HG03097 (cell line): ENCODE measurements around the gene PLA2G2E.
"Not testable (repeated sequence)": the region's sequence is repeated elsewhere in the genome, so short reads cannot be mapped to it uniquely, and the experiment has no call there.

Source experiments
- ATAC-seq: cut with Tn5 transposase; IDR thresholded peaks from one replicate; pipeline ENCODE4 v1.9.1; 2021; ENCODE audit not compliant: unreplicated experiment, low FRiP score

Gene PLA2G2E

DNA sequence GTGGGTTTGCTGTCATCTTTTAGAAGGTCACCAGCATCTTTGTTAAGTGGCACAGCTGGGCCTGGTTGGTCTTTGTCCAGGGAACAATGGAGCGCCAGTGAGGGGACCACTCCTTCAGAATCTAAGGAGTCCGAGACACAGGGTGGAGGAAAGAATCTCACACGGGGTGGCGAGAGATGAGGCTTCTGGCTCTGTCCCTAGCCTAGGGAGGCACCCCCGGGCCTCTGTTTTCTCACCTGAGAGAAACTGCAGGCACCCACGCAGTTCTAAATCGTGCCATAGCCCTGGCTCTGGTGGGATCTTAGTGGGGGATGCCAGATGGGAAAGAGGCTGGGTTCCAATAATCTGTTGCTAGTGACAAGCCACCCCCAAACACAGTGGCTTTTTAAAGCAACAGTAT, 10.9 kb upstream of the PLA2G2E start:
- ATAC-seq: no peak

DNA sequence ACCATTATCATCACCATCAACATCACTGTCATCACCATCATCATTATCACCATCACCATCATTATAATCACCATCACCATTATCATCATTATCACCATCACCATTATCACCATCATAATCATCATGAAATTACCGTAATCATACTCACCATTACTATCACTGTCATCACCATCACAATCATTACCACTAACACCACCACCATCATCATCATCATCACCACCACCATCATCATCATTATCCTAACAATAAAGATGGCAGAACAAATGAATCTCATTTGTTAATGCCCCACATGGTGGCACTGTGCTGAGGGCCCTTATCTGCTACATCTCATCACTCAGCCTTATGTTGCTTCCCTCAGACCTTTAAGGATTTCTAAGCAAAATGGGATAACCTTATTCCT, 9.4 kb upstream of the PLA2G2E start:
- no peak for ATAC-seq

DNA sequence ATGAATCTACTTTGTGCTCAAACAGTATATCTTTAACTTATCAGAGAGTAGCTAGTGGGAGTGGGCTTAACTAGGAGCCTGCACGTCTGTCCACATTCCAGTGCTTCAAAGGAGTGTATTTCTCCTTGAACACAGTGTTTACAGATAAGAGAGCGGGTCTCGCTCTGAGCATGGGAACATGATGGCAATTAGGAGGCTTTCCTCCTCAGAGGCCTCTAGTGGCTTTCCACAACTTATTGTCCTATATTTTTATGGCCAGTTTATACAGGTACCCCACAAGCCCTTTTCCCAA, 3.7 kb upstream of the PLA2G2E start:
- ATAC-seq: not testable (repeated sequence)

DNA sequence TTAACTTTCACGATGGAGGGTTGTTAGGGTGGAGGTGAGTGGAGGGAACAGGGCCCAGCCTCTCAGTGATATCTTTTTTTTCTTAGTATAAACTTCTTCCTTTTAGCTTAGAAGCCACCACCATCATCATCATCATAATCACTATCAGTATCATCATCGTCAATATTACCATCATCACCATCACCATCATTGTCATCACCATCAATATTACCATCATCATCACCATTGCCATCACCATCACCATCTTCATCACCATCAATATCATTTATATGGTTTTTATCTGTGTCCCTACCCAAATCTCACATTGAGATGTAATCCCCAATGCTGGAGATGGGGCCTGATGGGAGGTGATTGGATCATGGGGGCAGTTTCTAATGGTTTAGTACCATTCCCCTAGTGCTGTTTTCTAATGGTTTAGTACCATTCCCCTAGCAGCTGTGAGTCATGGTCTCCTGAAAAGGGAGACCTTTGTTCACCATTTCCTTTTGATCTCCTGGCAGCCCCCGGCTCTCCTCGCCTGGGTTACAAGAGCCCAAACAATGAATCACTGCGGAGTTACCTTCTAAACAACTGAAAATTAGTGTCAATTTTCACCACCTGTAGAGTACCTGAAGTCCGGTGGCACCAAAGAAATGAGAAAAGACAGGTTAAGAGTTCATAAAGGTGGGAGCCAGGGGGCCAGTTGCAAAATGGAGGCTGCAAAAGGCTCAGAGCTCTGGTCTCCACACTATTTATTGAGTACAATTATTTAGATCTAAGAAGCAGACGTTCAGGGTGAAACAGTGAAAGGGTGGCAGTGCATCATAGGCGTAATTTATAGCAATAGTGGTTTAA, 3.1 kb upstream of the PLA2G2E start:
- ATAC-seq: no peak

DNA sequence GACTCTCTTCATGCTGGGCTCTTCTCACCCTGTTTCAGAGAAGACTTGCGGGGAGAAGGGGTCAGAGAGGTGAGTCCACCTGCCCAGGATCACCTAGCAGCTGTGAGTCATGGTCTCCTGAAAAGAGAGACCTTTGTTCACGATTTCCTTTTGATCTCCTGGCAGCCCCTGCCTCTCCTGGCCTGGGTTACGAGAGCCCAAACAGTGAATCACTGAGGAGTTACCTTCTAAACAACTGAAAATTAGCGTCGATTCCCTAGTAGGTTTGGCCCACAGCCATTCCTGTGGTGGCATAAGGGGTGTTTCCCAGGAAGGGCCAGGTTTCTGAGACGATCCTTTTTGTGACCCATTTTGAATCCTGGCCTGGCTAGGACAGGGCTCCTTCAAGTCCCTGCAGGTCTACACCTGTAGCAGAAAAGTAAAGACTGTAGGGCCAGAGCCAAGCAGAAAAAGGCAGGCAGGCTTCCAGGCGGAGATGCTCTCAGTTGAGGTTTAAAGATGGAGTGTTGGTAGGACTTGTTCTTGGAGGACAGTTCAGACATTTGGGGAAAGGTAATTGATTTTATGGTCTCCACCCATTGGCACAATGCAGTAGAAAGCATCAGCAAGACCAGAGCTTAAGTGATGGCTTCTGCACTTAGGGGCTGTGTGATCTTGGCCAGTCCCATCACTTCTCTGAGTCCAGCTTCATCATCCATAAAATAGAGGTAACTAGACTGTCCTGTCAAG, 2.1 kb upstream of the PLA2G2E start:
- ATAC-seq: no peak

DNA sequence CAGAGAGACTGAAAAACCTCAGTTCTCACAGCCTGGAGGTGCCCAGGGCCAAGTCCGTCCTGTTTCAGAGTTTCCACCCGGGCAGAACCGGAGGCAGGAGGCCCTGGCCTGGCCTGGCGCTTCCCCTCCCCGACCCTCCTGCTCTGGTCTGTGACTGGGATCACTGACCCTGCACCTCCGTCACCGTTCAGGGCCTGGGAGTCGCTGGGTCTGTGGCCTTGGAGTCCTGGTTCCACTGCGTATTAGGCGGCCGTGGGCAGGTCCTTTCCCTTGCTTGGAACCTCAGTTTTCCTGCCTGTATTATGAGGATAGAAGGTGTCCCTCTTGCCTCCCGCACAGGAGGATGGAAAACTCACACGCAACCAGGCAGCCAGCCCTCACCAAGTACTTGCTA, 533 bp upstream of the PLA2G2E start:
- no peak for ATAC-seq

DNA sequence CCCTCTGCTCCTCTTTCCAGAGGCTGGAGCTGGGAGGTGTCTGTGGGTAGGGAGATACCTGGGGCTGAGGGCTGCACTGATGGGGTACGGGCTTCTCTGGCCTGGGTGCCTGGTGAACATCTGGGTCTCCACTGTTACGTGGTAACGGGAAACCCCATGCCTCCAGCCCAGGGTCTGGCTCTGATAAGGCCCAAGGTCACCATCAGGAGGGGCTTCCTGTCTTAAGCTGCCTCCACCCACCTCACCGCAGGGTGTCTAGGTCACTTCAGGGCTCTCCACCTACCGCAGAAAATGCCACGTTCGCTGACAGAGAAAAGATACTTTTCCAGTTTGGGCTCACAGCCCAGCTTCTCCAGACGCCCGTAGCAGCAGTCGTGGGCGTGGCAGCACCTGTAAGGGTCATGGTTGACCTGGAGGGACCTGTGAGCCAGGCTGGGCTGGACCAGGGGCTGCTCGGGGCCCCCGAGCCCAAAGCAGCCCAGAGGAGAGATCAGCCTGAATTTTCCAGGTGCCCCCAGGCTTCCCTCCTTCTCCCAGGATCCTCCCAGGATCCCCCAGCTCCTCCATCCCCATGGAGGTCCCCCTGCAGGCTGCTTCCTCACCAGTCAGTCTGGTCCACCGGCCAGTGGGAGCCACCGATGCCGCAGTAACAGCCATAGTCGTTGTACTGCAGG, 1.3 kb downstream of the PLA2G2E start:
- ATAC-seq: no peak

DNA sequence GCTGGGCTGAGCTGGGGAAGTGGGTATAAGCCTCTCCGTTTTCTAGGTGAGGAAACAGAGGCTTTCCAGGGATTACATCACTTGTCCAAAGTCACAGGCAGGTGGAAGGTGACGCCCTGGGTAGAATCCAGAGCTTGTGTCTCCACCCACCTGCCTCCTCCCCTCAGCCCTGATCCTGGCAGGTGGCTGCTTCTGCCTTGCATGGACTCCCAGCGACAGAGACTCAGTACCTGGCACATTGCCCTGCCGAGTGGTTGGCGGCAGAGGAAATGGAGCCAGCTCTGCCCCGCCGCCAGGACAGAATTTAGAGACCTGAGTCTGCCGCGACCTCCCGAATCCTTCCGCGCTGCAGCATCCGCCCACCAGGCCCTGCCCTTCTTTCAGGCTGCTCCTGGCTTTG, 2.1 kb downstream of the PLA2G2E start:
- no peak for ATAC-seq

DNA sequence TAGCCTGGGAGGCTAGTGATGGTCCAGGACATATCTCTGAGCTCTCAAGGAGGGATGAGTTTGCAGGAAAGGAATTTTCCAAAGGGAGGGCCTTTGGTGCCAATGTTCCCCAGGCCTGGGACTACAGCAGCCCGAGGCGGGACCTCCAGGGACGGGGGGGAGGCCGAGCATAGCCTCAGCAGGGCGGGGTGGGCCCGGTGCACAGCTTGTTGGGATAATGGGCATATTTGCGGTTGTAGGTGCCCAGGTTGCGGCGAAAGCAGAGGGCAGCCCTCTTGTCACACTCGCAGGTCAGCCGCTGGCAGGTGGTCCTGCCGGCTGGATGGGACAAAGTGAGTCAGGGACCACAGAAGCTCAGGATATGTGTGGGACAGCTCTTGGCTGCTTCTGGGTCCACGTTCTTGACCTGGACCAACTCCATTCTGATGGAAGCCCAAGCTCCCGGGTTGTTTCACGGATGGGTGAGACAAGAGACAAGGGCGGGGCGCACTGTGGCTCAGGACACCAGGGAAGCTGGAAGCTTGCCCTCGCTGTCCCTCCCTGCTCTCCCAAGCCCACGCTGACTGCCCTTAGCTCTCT, 3.2 kb downstream of the PLA2G2E start:
- no peak for ATAC-seq

DNA sequence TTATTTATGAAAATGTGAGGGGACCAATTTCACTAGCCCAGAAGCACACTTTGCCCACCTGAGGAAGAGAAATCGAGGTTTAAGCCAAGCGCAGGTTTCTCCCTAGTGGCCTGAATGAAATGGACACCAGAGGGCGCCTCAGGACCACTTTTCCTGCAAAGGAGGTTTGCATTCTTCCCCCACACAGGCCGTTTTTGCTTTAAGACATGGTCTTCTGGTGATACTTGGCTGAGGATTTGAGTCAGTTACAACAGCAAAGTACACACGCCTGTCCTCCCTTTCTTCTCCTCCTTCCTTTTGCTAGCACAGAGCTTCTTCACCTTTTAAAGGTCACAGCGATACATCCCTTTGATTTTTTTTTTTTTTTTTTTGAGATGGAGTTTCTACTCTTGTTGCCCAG, 5.4 kb downstream of the PLA2G2E start:
- no peak for ATAC-seq

DNA sequence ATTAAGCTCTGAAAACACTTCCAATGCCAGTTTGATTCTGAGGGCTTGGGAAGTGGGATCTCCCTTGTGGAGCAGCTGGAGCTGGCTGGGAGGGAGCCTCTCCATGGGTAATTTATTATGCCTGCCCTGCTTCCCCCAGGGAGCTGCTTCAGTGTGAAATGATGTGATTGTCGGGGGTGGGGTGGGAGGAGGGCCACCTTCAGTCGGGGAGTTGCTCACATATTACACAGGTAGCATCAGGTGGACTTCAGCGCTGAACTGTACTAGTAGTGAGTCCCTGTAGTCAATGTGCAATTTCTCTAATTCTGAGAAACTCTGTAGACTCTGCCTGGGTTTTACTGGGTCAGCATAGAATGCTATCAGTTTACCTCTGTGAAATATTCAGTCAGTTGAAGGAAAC, 12.8 kb downstream of the PLA2G2E start:
- no peak for ATAC-seq

DNA sequence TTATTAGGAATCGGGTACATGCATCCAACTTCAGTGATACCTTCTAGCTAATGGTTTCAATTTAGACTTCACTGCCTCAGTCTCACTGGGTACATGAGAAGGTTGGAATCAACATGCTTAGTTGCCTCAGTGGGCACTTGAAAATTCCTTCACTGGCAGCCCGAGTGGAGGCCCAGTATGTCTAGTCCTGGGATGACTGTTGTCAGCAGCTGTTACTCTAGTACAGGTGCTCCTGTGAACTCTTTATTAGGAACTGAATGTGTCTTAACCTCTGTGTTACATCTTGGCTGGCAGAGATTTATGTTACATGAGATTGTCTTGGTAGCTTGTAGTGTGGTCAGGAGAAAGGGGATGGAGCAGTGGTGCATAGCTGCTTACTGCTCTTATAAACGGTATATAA, 13.4 kb downstream of the PLA2G2E start:
- ATAC-seq: no peak

DNA sequence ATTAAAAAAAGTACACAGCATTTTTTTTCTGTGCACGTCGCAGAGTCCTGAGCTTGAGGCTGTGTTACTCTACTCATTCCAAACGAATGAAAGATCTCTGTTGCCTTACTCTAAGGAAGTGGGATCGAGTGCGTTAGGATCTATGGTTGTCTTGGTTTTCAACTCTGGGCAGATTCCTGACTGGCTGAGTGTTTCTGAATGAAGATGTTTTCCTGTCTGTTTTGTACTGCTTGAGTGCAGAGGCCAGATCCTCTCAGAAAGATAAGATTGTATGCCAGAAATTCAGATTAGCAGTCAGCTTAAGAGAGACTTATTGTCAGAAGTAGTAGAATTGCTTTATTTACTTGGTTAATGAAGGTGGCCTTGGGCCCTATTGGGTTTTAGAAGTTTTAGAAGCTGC, 14.0 kb downstream of the PLA2G2E start:
- ATAC-seq: no peak

DNA sequence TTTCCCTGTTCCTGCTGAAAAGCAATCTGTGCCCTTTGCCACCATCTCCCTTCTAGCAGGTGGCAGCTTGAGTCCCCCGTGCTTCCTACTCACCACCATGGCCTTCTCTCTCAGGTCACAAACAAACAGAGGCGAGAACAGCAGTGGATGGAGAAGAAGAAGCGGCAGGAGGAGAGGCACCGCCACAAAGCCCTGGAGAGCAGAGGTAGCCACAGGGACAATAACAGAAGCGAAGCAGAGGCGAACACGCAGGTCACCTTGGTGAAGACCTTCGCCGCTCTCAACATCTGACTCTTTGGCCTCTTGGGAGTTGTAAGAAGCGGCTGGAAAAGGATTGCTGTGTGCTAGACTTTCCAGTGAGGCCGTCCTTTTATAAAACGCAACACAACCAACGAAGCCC, 16.0 kb downstream of the PLA2G2E start:
- ATAC-seq: no peak

DNA sequence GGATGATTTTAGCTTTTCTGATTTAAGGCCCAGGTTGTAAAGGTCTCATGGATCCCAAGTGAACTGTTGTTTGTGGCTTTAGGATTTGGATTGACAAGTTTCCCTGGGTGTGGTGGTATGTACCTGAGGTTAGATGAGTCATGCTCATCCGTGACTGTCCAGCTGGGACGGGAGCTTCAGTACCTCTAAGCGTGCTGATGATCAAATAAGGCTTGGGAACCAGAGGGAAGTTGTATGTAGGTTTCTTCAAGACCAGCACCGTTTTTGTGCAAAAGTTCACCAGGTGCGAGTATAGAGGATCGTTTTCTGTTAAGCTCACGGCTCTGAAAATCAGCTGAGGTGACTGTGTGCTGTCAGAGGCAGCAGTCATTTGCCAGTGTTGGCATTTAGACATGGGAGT, 19.8 kb downstream of the PLA2G2E start:
- ATAC-seq: no peak

DNA sequence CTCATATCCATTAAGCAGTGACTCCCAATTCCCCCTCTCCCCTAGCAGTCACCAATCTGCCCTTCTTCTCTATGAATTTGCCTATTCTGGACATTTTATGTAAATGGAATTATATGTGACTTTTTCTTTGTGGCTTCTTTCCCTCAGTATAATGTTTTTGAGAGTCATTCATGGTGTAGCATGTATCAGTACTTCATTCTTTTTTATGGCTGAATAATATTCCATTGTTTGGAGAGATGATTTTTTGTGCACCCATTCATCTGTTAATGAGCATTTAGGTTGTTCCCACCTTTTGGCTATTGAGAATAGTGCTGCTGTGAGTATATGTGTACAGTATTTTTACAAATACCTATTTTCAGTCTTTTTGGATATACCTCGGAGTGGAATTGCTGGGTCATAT, 21.8 kb downstream of the PLA2G2E start:
- no peak for ATAC-seq

DNA sequence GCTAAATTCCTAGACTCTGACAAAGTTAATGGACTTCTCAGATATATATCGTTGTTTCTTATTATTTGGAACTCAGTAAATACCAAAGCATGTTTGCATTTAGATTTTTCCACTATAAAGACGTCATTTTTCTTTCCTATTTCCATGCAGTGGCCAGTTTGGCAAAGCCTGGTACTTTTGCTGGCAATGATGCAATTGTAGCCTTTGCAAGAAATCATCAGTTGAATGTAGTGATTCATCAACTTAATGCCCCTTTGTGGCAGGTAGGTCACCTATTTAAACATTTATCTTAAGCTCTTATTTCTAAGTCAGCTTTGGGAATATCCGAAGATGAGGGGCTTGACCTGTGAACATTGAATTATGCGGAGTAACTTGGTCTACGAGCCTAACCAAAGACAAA, 29.2 kb downstream of the PLA2G2E start:
- ATAC-seq: no peak

DNA sequence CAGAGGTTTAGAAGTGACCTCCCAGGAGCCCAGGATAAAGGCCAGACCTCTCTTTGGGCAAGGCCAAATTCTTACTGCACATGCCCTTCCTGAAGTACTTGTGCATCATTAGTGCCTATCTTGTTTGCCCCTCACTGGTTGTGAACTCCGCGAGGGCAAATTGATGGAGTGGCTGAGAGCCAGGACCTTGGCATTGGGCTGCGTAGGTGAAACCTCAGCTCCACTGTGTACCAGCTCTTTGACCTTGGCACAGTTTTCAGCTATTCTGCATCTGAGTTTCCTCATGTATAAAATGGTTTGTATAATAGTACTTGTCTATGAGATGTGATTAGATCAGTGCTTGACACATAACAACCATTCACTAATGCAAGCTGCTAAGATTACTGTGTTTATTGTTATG, 29.7 kb downstream of the PLA2G2E start:
- ATAC-seq: no peak

DNA sequence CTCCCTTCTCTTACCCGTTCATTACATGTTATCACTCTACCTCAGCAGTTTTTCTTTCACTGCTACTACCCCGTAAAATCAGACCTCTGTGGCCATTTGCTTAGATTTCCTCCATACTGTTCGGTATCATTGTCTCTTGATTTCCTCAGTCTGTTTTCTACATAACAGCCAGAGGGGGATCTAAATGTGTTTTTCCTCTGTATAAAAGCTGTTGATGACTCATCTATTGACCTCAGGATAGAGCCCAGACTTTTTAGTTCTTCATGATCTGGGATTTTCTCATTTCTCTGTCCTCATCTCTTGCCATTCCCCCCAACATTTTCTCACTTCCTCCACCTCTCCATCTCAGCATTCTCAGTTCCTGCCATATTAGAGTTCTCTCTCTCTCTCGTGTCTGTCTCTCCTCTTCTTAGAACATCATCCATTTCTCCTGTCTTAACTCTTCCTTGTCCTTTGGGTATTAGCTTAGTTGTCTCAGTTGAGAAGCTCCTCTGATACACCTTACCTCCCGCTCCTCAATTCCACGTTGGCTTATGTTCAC, 30.7 kb downstream of the PLA2G2E start:
- no peak for ATAC-seq

DNA sequence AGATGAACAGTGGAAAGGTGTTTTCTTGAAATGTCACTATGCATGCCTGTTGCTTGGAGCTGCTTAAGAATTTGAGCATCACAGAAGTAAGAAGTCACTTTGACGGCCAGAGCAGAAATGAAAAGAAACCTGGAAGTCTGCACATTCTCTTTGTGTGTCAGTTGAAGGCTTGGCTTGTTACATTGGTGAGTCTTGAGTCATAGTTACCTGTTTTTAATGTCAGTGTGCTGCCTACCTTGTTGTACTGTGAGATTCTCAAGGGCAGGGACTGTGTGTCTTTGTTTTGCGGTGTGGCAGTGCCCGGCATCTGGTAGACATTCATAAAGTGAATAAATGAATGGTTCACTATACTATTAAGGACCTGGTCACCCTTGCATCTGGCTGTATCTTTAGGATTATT, 31.3 kb downstream of the PLA2G2E start:
- ATAC-seq: no peak

DNA sequence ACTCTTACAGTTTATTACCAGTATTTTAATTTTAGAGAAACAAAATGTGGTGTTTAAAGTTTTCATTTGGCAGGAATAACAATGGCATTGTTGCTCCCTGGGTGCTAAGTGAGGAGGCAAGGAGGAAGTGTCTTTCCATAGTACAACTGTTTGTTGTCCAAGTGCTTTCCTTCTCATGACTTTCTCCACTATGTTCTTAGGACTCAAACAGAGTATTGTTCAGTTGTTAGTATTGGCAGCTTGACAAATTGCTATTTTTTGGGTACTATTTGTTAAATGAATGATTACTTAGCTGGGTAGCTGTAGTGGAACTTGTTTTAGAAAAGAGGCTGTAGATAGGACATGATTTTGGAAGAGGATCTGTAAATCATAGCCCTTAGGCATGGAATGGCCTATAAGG, 33.8 kb downstream of the PLA2G2E start:
- ATAC-seq: no peak
